GM21576 (cell line): Measurements from ENCODE around the gene UPF3A.
A peak's percentile ranks its signal among the peaks of the same experiment; 100 is the strongest.
"Not testable (repeated sequence)": the region's sequence is repeated elsewhere in the genome, so short reads cannot be mapped to it uniquely, and the experiment has no call there.

Experiments used
- ATAC-seq: cut with Tn5 transposase; IDR thresholded peaks from one replicate; pipeline ENCODE4 v1.9.1; 2021; ENCODE audit warnings: mild to moderate bottlenecking, moderate library complexity; ENCODE audit not compliant: unreplicated experiment

Gene UPF3A

DNA sequence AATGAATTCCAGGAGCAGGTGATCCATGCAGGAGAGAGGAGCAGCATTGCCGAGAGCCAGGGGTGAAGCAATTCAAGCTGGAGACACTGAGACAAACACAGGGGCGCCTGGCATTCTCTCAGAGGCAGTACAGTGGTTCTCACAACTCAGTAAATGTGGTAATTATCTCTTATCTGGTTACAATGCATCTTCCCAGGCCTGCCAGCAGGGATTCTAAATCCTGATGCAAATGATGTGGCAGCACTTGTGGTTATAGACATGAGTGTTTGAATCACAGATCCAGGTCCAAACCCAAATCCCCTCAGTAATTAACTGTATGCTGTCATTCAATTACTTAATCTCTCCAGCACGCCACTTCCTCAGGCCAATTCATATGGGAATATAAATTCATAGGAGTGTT, 52.5 kb downstream of the UPF3A start:
- ATAC-seq, result not testable (repeated sequence)

- ATAC-seq, result peak; percentile 52
These were observed 53.1 kb downstream of the UPF3A start for GRCh38 chr13:114334305-114335053.

DNA sequence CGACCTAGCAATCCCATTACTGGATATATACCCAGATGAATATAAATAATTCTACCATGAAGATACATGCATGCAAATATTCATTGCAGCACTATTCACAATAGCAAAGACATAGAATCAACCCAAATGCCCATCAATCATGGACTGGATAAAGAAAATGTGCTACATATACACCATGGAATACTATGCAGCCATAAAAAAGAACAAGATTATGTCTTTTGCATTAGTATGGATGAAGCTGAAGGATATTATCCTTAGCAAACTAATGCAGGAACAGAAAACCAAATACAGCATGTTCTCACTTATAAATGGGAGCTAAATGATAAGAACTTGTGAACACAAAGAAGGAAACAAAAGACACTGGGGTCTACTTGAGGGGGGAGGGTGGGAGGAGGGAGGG, 55.1 kb downstream of the UPF3A start:
- not testable (repeated sequence) for ATAC-seq

GRCh38 chr13:114338959-114339358, 57.6 kb downstream of the UPF3A start:
- no peak for ATAC-seq

GRCh38 chr13:114339857-114340534, 58.6 kb downstream of the UPF3A start:
- ATAC-seq, result no peak

DNA sequence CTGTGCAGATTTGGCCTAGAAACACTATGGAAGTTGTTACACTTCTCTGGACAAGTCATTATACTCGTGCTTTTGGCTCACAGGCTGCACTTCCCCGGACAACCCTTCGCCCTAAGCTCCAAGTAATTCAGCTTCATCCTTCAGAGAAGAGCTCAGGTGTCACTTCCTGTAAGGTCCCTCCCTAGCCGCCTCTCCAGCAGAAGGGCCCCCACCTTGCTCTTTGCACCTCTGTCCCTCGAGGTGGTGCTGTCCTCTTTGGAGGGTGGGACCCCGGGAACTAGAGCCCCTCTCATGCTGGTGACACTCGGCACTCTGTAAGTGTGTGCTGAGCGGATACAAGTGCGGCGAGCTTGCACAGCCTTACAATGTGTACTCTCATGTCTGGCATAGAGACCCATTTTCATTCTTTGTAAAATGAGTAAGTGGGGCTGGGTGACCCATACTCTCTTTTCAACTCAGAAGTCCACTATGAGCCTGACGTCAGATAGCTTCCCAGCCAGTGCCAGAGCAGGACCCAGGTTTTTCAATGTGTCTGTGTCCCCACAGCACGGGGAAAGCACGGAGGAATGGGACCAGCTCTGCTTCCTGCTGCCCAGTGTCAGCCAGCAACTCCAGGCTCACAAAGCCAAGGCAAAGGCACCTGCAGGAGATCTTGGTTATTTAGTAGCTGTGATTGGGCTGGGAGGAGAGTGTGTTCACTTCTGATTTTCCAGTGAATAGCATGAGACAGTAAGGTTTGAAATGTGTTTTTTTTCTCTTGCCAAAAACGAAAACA, 59.8 kb downstream of the UPF3A start:
- ATAC-seq, result no peak

DNA sequence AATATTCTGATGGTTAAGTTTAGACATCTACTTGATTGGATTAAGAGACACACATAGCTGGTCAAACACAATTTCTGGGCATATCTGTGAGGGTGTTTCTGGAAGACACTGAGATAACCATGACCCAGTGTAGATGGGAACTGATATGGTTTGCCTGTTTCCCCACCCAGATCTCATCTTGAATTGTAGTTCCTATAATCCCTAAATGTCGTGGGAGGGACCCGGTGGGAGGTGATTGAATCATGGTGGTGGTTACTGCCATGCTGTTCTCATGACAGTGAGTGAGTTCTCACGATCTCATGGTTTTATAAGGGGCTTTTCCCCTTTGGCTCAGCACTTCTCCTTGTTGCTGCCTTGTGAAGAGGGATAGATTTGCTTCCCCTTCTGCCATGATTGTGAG, 65.9 kb downstream of the UPF3A start:
- not testable (repeated sequence) for ATAC-seq

DNA sequence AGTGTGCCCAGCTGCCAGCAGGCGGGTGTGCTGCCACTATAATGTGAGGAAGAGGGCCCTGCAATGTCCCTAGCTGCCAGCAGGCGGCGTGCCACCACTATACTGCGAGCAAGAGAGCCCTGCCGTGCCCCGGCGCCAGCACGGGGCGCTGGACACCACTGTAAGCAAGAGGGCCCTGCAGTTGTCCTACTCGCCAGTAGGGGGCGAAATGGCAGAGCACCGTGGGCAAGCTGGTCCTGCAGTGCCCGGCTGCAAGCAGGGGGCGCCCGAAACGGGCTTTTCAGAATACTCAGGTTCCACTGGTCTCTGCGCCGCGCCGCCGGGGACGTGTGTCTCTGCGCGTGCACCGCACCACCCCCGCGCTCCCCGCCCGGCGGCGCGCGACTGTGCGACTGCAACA, 71.4 kb downstream of the UPF3A start:
- ATAC-seq, result not testable (repeated sequence)

DNA sequence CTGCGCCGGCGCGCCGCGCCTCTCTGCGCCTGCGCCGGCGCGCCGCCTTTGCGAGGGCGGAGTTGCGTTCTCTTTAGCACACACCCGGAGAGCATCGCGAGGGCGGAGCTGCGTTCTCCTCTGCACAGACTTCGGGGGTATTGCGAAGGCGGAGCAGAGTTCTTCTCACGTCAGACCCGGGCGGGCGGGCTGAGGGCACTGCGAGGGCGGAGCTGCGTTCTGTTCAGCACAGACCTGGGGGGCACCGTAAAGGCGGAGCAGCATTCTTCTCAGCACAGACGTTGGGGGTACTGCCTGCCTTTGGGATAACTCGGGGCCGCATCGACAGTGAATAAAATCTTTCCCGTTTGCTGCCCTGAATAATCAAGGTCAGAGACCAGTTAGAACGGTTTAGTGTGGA, 72.0 kb downstream of the UPF3A start:
- ATAC-seq, result not testable (repeated sequence)
